ENCODE measurements around the gene DPM3.

- TF ChIP-seq POLR2AphosphoS5 (IDR thresholded peaks at IDR 0.05; ENCODE audit: low read depth, low read length) (no peak), FOXP2 (optimal IDR thresholded peaks at IDR 0.05; ENCODE audit: borderline replicate concordance, extremely low read depth, extremely low read length, insufficient read depth) (no peak), TAF1 (IDR thresholded peaks at IDR 0.05; ENCODE audit: borderline replicate concordance, insufficient read depth, low read length) (no peak), REST (IDR thresholded peaks at IDR 0.05; ENCODE audit: insufficient read depth in 1 of 2, low read depth in 2 of 2, low read length in 2 of 2) (no peak)
Measured at GRCh38 chr1:155107309-155108264, 32.7 kb downstream of the DPM3 start.

Measured in PFSK-1 (cell line).